HepG2 (cell line): Measurements from ENCODE around the gene HMBS. TPM values are rescaled to one million over a fixed set of nuclear protein-coding genes. Genes with fewer than 3 reads are reported as not detected.
A peak's percentile ranks its signal among the peaks of the same experiment; 100 is the strongest.

Source experiments
- ELF3 ChIP-seq: IDR thresholded peaks from 2 replicates; pipeline ENCODE4 v1.6.1; 2016; ENCODE audit warnings: missing genetic modification reagents, missing compliant biosample characterization
- GABPA ChIP-seq, 2 experiments: IDR thresholded peaks; 2 replicates each; pipeline ENCODE4 v1.6.1; 2011 to 2016; ENCODE audit warnings: low read depth in 2 of 2, low read length in 1 of 2, missing biosample characterization in 1 of 2, missing genetic modification characterization in 1 of 2
- GATAD1 ChIP-seq: IDR thresholded peaks from 2 replicates; pipeline ENCODE4 v1.6.1; 2016; ENCODE audit warnings: missing genetic modification reagents, missing compliant biosample characterization
- LCORL ChIP-seq, 2 experiments: fragments of 450-650 bp in 1 of 2; sonication (generic) in 1 of 2; formaldehyde crosslinking in 1 of 2; IDR thresholded peaks; 2 replicates each; pipeline versions ENCODE4 v1.5.0 to v1.6.1; 2017 to 2020; ENCODE audit warnings: antibody characterized with exemption in 1 of 2, missing genetic modification reagents in 1 of 2
- SAFB2 ChIP-seq: sonication (generic); formaldehyde crosslinking; IDR thresholded peaks from 2 replicates; pipeline ENCODE4 v1.5.1; 2020; ENCODE audit warnings: missing genetic modification reagents, low read depth, mild to moderate bottlenecking, borderline replicate concordance
- SALL1 ChIP-seq: sonication (generic); formaldehyde crosslinking; IDR thresholded peaks from 2 replicates; pipeline ENCODE4 v1.8.0; 2022; ENCODE audit warnings: mild to moderate bottlenecking, missing genetic modification reagents
- SAP130 ChIP-seq: IDR thresholded peaks from 2 replicates; pipeline ENCODE4 v1.6.1; 2016; ENCODE audit warnings: low read depth
- SMC3 ChIP-seq: IDR thresholded peaks from 2 replicates; pipeline ENCODE4 v1.6.1; 2011; ENCODE audit warnings: low read length, improper control_type of control experiment
- STAG1 ChIP-seq: sonication (generic); formaldehyde crosslinking; IDR thresholded peaks from 2 replicates; pipeline ENCODE4 v1.4.0; 2020; ENCODE audit warnings: missing genetic modification reagents
- ZBTB38 ChIP-seq: sonication (generic); formaldehyde crosslinking; IDR thresholded peaks from 2 replicates; pipeline ENCODE4 v1.5.1; 2020; ENCODE audit warnings: mild to moderate bottlenecking, missing genetic modification reagents
- ZNF34 ChIP-seq: sonication (generic); formaldehyde crosslinking; IDR thresholded peaks from 2 replicates; pipeline ENCODE4 v1.4.0; 2020; ENCODE audit warnings: mild to moderate bottlenecking, missing genetic modification reagents, borderline replicate concordance
- polyA plus RNA-seq, 8 experiments: library from polyadenylated mRNA; depleted of rRNA in 3 of 8; stranded (reverse) in 7 of 8; unstranded in 1 of 8; fragments of >200 nt; fragmentation: Illumina TruSeq in 4 of 8; extraction: Trizol in 4 of 8; gene quantifications; 2 replicates each; pipeline versions ENCODE4 v1.2.1 to v1.2.3, GENCODE V29; 2011 to 2016; ENCODE audit warnings: low read depth in 4 of 8, missing spikeins in 1 of 8, mixed read lengths in 1 of 8; ENCODE audit not compliant: insufficient read depth in 1 of 8
- total RNA-seq, 5 experiments: library from RNA; depleted of rRNA; stranded (reverse); fragments of >200 nt; fragmentation: Illumina TruSeq; extraction: Trizol; gene quantifications; 2 replicates each; pipeline ENCODE4 v1.2.3, GENCODE V29; 2016; ENCODE audit warnings: low read depth in 1 of 5
- TF ChIP-seq, protein P1 (sequence below): sonication (generic); formaldehyde crosslinking; IDR thresholded peaks from 2 replicates; pipeline ENCODE4 v1.5.0; 2020; ENCODE audit warnings: mild to moderate bottlenecking, missing genetic modification reagents, borderline replicate concordance
- TF ChIP-seq, protein P2 (sequence below): sonication (generic); formaldehyde crosslinking; IDR thresholded peaks from 2 replicates; pipeline ENCODE4 v1.8.1; 2023; ENCODE audit warnings: mild to moderate bottlenecking, moderate library complexity, missing genetic modification reagents
- TF ChIP-seq, protein P3 (sequence below): sonication (generic); formaldehyde crosslinking; IDR thresholded peaks from 2 replicates; pipeline ENCODE4 v1.5.0; 2020; ENCODE audit warnings: missing genetic modification reagents
- TF ChIP-seq, protein P4 (sequence below): sonication (generic); formaldehyde crosslinking; IDR thresholded peaks from 2 replicates; pipeline ENCODE4 v1.4.0; 2020; ENCODE audit warnings: mild to moderate bottlenecking, missing genetic modification reagents
- TF ChIP-seq, protein P5 (sequence below): sonication (generic); formaldehyde crosslinking; IDR thresholded peaks from 2 replicates; pipeline ENCODE4 v1.8.1; 2022; ENCODE audit warnings: low read depth, mild to moderate bottlenecking, missing genetic modification reagents
- TF ChIP-seq, protein P6 (sequence below): sonication (generic); formaldehyde crosslinking; IDR thresholded peaks from 2 replicates; pipeline ENCODE4 v1.4.0; 2020; ENCODE audit warnings: missing genetic modification reagents
- TF ChIP-seq, protein P7 (sequence below): sonication (generic); formaldehyde crosslinking; IDR thresholded peaks from 2 replicates; pipeline ENCODE4 v1.5.0; 2020; ENCODE audit warnings: missing genetic modification reagents, mild to moderate bottlenecking, borderline replicate concordance

The HMBS gene
- total and polyA plus RNA-seq, 2 of the 13 experiments (the other 11 are each of a cell fraction or from before 2014, with no cell fraction given) = 9.4 to 46.9 TPM

DNA sequence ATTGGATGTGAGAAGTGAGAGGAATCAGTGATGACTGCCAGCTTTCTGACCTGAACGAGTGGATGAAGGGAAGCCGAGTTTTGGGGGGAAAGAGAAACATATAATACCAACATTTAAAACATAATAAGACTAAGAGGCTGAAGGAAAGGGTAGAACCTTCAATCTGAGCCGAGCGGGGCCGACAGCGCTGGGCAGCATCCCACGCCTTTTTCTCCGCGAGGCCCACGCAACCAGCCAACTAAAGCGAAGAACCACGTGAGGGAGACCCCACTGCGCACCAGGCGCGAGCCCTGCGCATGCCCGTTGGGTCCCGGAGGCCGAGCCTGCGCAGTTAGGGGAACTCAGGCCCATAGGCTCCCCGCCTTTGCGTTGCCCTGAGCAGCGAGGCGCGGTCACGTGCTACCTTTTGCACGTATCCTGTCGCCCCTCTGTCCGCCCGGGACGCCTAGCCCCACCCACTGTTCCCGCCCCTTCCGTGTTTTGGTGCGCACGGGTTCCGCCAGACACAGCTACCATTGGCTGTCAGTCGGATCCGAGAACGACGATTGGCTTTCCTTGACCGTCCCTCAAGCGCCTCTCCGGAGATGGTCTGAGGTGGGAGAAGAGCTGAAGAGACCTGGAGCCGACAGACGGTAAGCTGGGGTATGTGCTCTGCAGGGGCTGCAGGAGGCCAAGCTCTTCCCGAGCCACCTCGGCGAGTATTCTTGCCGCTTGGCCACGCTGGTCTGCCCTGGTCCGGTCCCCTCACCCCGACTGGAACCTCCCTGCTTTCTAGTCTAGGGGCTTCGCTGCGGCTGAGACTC lies 36.5 kb downstream of the HMBS start, which contains the start of gene HINFP (continued):
- TF ChIP-seq, protein P1, sequence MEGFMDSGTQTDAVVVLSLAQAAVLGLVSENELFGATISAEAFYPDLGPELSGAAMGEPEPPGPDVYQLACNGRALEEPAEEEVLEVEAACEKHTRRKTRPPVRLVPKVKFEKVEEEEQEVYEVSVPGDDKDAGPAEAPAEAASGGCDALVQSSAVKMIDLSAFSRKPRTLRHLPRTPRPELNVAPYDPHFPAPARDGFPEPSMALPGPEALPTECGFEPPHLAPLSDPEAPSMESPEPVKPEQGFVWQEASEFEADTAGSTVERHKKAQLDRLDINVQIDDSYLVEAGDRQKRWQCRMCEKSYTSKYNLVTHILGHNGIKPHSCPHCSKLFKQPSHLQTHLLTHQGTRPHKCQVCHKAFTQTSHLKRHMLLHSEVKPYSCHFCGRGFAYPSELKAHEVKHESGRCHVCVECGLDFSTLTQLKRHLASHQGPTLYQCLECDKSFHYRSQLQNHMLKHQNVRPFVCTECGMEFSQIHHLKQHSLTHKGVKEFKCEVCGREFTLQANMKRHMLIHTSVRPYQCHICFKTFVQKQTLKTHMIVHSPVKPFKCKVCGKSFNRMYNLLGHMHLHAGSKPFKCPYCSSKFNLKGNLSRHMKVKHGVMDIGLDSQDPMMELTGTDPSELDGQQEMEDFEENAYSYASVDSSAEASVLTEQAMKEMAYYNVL (CRISPR knock-in tag) = no peak; the same call in 1 of the 2 replicates
- TF ChIP-seq, protein P2, sequence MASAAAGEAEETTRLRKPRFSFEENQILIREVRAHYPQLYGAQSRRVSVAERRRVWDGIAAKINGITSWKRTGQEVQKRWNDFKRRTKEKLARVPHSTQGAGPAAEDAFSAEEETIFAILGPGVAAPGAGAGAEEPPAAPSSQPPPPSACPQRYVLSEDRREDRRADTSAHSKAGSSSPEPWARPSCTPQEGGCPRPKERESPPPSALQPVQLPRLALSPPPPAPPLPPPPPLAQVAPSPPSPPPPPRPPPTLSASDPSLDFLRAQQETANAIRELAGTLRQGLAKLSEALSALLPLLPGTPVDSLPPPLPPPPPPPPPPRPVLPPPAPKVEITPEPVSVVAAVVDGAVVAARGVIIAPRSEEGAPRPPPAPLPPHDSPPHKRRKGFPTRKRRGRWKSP (CRISPR knock-in tag) = 0 out of 2 replicates have a peak, but pooled peaks have one; percentile 80
- TF ChIP-seq, protein P3, sequence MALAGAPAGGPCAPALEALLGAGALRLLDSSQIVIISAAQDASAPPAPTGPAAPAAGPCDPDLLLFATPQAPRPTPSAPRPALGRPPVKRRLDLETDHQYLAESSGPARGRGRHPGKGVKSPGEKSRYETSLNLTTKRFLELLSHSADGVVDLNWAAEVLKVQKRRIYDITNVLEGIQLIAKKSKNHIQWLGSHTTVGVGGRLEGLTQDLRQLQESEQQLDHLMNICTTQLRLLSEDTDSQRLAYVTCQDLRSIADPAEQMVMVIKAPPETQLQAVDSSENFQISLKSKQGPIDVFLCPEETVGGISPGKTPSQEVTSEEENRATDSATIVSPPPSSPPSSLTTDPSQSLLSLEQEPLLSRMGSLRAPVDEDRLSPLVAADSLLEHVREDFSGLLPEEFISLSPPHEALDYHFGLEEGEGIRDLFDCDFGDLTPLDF (CRISPR knock-in tag) = no peak
- 0 out of 2 replicates have a peak, but pooled peaks have one; percentile 14 for TF ChIP-seq ELF3 (CRISPR knock-in tag)
- TF ChIP-seq SMC3 = no peak
- no peak for TF ChIP-seq ZNF34
- no peak for TF ChIP-seq LCORL (IDR thresholded peaks at IDR 0.05)
- no peak; the same call in 1 of the 2 replicates for TF ChIP-seq LCORL (CRISPR knock-in tag; IDR thresholded peaks at IDR 0.05)
- TF ChIP-seq SALL1 (CRISPR knock-in tag) = peak; percentile 76; the same call in 1 of the 2 replicates
- TF ChIP-seq, protein P4, sequence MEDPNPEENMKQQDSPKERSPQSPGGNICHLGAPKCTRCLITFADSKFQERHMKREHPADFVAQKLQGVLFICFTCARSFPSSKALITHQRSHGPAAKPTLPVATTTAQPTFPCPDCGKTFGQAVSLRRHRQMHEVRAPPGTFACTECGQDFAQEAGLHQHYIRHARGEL (CRISPR knock-in tag) = no peak
- TF ChIP-seq, protein P5, sequence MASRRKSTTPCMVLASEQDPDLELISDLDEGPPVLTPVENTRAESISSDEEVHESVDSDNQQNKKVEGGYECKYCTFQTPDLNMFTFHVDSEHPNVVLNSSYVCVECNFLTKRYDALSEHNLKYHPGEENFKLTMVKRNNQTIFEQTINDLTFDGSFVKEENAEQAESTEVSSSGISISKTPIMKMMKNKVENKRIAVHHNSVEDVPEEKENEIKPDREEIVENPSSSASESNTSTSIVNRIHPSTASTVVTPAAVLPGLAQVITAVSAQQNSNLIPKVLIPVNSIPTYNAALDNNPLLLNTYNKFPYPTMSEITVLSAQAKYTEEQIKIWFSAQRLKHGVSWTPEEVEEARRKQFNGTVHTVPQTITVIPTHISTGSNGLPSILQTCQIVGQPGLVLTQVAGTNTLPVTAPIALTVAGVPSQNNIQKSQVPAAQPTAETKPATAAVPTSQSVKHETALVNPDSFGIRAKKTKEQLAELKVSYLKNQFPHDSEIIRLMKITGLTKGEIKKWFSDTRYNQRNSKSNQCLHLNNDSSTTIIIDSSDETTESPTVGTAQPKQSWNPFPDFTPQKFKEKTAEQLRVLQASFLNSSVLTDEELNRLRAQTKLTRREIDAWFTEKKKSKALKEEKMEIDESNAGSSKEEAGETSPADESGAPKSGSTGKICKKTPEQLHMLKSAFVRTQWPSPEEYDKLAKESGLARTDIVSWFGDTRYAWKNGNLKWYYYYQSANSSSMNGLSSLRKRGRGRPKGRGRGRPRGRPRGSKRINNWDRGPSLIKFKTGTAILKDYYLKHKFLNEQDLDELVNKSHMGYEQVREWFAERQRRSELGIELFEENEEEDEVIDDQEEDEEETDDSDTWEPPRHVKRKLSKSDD = no peak
- TF ChIP-seq, protein P6, sequence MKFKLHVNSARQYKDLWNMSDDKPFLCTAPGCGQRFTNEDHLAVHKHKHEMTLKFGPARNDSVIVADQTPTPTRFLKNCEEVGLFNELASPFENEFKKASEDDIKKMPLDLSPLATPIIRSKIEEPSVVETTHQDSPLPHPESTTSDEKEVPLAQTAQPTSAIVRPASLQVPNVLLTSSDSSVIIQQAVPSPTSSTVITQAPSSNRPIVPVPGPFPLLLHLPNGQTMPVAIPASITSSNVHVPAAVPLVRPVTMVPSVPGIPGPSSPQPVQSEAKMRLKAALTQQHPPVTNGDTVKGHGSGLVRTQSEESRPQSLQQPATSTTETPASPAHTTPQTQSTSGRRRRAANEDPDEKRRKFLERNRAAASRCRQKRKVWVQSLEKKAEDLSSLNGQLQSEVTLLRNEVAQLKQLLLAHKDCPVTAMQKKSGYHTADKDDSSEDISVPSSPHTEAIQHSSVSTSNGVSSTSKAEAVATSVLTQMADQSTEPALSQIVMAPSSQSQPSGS (CRISPR knock-in tag) = no peak; the same call in 1 of the 2 replicates
- peak; percentile 96 for TF ChIP-seq SAP130 (CRISPR knock-in tag)
- TF ChIP-seq SAFB2 (CRISPR knock-in tag) = peak; percentile 60; the same call in 1 of the 2 replicates
- no peak for TF ChIP-seq STAG1
- peak; percentile 74; the same call in 1 of the 2 replicates for TF ChIP-seq ZBTB38 (CRISPR knock-in tag)
- TF ChIP-seq GABPA (IDR thresholded peaks at IDR 0.05; ENCODE audit: low read depth, low read length) = peak; percentile 81
- TF ChIP-seq GABPA (CRISPR knock-in tag; IDR thresholded peaks at IDR 0.05; ENCODE audit: low read depth) = peak; percentile 93
- TF ChIP-seq, protein P7, sequence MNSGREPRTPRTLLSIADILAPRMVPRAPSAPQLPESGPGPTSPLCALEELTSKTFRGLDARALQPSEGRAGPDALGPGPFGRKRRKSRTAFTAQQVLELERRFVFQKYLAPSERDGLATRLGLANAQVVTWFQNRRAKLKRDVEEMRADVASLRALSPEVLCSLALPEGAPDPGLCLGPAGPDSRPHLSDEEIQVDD = no peak
- TF ChIP-seq GATAD1 = peak; percentile 84
